ENCODE data around the gene TM2D1. TPM values are rescaled to one million over a fixed set of nuclear protein-coding genes. Genes with fewer than 3 reads are reported as not detected.
A peak's percentile ranks its signal among the peaks of the same experiment; 100 is the strongest.

Gene TM2D1
- total and polyA plus RNA-seq, 10 of the 15 experiments (the other 5 are each of a cell fraction or from before 2014, with no cell fraction given): 21.0 to 46.6 (median 36.7) TPM

GRCh38 chr1:61724813-61725694, at the start of gene TM2D1 (continued):
- TF ChIP-seq NRF1 (conservative IDR thresholded peaks at IDR 0.05; ENCODE audit: low read depth, low read length): no peak
- peak; percentile 48; the same call in 1 of the 2 replicates for TF ChIP-seq BACH1 (IDR thresholded peaks at IDR 0.05; ENCODE audit: borderline replicate concordance)
- TF ChIP-seq ZBTB40 (IDR thresholded peaks at IDR 0.05; ENCODE audit: borderline replicate concordance): peak; percentile 92
- TF ChIP-seq IRF3 (IDR thresholded peaks at IDR 0.05): no peak
- TF ChIP-seq IKZF1 (conservative IDR thresholded peaks at IDR 0.05): peak; percentile 75
- peak; percentile 27; the same call in 1 of the 2 replicates for TF ChIP-seq TBL1XR1 (IDR thresholded peaks at IDR 0.05; ENCODE audit: low read depth, low read length)
- no peak for TF ChIP-seq ATF3 (IDR thresholded peaks at IDR 0.05; ENCODE audit: borderline replicate concordance, extremely low read depth, low read depth, low read length)
- TF ChIP-seq RELA (IDR thresholded peaks at IDR 0.05; ENCODE audit: borderline replicate concordance, partially characterized antibody): peak; percentile 7
- TF ChIP-seq SIN3A (IDR thresholded peaks at IDR 0.05; ENCODE audit: low read depth, low read length): peak; percentile 57; the same call in 1 of the 2 replicates
- TF ChIP-seq YY1 (IDR thresholded peaks at IDR 0.05; ENCODE audit: low read depth, low read length): peak; percentile 99
- peak; percentile 61 for TF ChIP-seq NR2C1 (IDR thresholded peaks at IDR 0.05)
- peak; percentile 63; the same call in 1 of the 2 replicates for TF ChIP-seq ATF7 (IDR thresholded peaks at IDR 0.05; ENCODE audit: low read depth)
- peak; percentile 67; the same call in 1 of the 2 replicates for TF ChIP-seq ZNF687 (IDR thresholded peaks at IDR 0.05)
- peak; percentile 21 for TF ChIP-seq SIX5 (IDR thresholded peaks at IDR 0.05; ENCODE audit: low read depth, low read length, severe bottlenecking)
- peak; percentile 51; the same call in 1 of the 2 replicates for TF ChIP-seq NR2F1 (conservative IDR thresholded peaks at IDR 0.05)
- TF ChIP-seq CBX5 (IDR thresholded peaks at IDR 0.05; ENCODE audit: low read depth): 0 out of 2 replicates have a peak, but pooled peaks have one; percentile 49
- peak; percentile 68 for TF ChIP-seq HCFC1 (IDR thresholded peaks at IDR 0.05; ENCODE audit: low read length)
- peak; percentile 26; the same call in 1 of the 2 replicates for TF ChIP-seq RB1 (IDR thresholded peaks at IDR 0.05; ENCODE audit: borderline replicate concordance)
- TF ChIP-seq SUZ12 (IDR thresholded peaks at IDR 0.05; ENCODE audit: unreplicated experiment): no peak
- TF ChIP-seq POLR2AphosphoS2 (IDR thresholded peaks at IDR 0.05; ENCODE audit: low read depth, low read length): peak; percentile 78

Data from GM12878 (cell line).